ENCODE results near the gene TMA7B.

The TMA7B gene

GRCh38 chr22:39970742-39971141, 10.5 kb downstream of the TMA7B start:
- no peak overlapping the region for H3K4me3 ChIP-seq (ENCODE audit: low read length)
- no peak for TF ChIP-seq ZNF274 (IDR thresholded peaks at IDR 0.05; ENCODE audit: low read depth, low read length)

- no peak for TF ChIP-seq ZNF274 (IDR thresholded peaks at IDR 0.05; ENCODE audit: low read depth, low read length)
- H3K4me3 ChIP-seq (ENCODE audit: low read length): no peak overlapping the region
These were observed 12.4 kb downstream of the TMA7B start for GRCh38 chr22:39972641-39973040.

- H3K4me3 ChIP-seq (ENCODE audit: low read length): no peak overlapping the region
- TF ChIP-seq ZNF274 (IDR thresholded peaks at IDR 0.05; ENCODE audit: low read depth, low read length): no peak
These were observed 13.5 kb downstream of the TMA7B start for GRCh38 chr22:39973656-39974055.

- TF ChIP-seq ZNF274 (IDR thresholded peaks at IDR 0.05; ENCODE audit: low read depth, low read length): no peak
- H3K4me3 ChIP-seq (ENCODE audit: low read length): no peak overlapping the region
These were observed 13.9 kb downstream of the TMA7B start for GRCh38 chr22:39974065-39974464.

GRCh38 chr22:39979048-39979447, 18.9 kb downstream of the TMA7B start:
- no peak for TF ChIP-seq ZNF274 (IDR thresholded peaks at IDR 0.05; ENCODE audit: low read depth, low read length)
- no peak overlapping the region for H3K4me3 ChIP-seq (ENCODE audit: low read length)

- H3K4me3 ChIP-seq (ENCODE audit: low read length): no peak overlapping the region
- no peak for TF ChIP-seq ZNF274 (IDR thresholded peaks at IDR 0.05; ENCODE audit: low read depth, low read length)
These were observed 19.3 kb downstream of the TMA7B start for GRCh38 chr22:39979458-39979857.

GRCh38 chr22:39980596-39980995, 20.4 kb downstream of the TMA7B start:
- H3K4me3 ChIP-seq (ENCODE audit: low read length): no peak overlapping the region
- TF ChIP-seq ZNF274 (IDR thresholded peaks at IDR 0.05; ENCODE audit: low read depth, low read length): no peak

GRCh38 chr22:39983346-39983745, 23.1 kb downstream of the TMA7B start:
- no peak for TF ChIP-seq ZNF274 (IDR thresholded peaks at IDR 0.05; ENCODE audit: low read depth, low read length)
- no peak overlapping the region for H3K4me3 ChIP-seq (ENCODE audit: low read length)

DNA sequence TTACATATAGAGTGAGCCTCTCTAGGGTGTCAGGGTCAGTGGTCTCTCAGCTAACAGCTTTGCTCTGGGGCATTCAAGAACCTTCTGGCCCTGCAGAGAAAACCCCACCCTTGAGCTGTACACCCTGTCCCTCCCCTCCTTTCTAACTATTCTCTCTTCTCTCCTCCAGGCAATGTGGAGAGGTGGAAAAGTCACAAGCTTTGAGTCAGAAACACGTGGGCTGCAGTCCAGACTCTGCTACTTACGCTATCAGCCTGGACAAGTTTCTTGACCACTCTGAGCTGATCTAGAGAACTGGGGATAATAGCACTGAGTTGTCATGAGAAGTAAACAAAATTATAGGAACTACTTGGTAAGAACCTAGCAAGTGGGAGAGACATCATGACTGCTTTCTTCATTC, 23.8 kb downstream of the TMA7B start:
- no peak overlapping the region for H3K4me3 ChIP-seq (ENCODE audit: low read length)
- no peak for TF ChIP-seq ZNF274 (IDR thresholded peaks at IDR 0.05; ENCODE audit: low read depth, low read length)

- no peak for TF ChIP-seq ZNF274 (IDR thresholded peaks at IDR 0.05; ENCODE audit: low read depth, low read length)
- H3K4me3 ChIP-seq (ENCODE audit: low read length): no peak overlapping the region
These were observed 24.5 kb downstream of the TMA7B start for GRCh38 chr22:39984746-39985145.

DNA sequence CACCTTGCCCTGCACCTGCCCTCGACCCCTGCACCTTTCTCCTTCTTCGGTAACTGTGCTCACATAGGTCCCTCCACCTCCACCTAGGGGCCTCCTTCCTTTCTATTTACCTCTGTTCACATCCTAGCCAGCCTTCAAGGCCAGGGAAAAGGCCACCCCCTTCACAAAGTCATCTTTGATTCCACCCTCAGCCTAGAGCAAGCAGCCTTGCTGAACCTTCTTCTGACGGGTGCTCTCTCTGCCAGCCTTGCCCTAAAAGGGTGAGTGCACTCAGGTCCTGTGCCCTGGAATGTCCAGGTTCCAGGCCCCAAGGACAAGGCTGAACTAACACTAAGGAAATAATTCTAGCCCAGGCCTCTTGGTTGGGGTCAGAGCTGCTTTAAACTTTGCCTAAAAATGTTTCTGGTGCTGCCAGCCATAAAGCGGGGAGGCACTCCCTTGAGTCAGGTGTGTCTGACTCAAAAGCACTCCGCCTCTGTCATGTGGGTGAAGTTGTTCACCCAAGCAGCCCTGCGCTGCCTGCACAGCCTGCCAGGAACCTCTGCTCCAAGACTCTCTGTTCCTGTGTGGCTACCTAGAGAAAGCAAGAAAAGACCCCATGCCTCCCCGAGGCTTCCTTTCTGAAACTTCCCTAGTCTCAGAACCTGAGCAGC, 25.3 kb downstream of the TMA7B start:
- TF ChIP-seq ZNF274 (IDR thresholded peaks at IDR 0.05; ENCODE audit: low read depth, low read length): no peak
- H3K4me3 ChIP-seq (ENCODE audit: low read length): no peak overlapping the region

DNA sequence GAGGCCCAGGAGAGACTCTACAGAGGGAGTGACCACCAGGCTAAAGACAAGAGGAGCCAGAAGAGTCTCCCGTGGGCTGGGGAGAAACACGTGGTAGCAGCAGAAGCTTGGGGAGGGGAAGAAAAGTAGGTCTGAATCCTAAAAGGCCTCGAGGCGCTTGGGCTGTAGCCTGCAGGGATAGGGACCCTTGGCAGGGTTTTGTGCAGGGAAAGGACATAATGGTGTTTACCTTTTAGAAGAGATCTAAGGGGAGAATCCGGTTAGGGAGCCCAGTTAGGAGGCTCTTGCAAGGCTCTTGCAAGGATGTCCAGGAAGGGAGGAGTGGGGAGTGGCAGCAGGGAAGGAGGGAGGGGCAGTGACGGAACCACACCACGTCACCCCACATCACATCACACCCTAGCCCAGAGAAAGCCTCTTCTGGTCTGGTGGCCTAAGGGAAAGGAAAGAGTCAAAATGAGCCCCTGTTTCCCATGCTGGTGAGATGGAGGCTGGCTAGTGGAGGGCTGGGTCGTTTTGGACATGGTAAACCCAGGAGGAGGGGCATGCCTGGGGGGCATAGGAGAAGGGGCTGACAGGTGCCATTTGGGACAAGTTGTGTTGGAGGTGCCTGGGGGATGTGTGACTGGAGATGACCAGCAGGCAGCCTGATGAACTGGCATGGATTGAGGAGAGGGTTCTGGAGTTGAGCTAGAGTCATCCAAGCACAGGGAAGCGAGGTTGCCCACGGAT, 28.4 kb downstream of the TMA7B start:
- H3K4me3 ChIP-seq (ENCODE audit: low read length): no peak overlapping the region

DNA sequence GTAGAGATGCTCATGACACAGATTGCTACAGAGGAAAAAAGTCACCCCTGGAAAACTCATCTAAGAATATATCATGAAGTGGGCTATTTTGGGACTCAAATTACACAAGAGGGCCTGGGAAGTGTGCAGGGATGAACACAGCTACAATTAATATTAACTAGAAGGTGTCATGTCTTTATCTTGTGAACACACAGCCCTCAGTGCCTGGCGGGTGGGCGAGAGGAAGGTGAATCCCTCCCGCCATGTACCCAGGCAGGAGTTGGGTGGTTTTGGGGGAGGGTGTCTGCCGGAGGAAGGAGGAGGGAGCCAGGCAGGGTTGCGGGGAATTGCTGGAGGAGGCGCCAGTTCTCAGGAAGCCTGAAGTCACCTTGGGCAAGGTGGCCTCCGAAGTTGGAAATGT, 29.4 kb downstream of the TMA7B start:
- H3K4me3 ChIP-seq (ENCODE audit: low read length): no peak overlapping the region
- TF ChIP-seq ZNF274 (IDR thresholded peaks at IDR 0.05; ENCODE audit: low read depth, low read length): no peak

More for the DNA sequence above, 28.4 kb downstream of the TMA7B start:
- no peak for TF ChIP-seq ZNF274 (IDR thresholded peaks at IDR 0.05; ENCODE audit: low read depth, low read length)

DNA sequence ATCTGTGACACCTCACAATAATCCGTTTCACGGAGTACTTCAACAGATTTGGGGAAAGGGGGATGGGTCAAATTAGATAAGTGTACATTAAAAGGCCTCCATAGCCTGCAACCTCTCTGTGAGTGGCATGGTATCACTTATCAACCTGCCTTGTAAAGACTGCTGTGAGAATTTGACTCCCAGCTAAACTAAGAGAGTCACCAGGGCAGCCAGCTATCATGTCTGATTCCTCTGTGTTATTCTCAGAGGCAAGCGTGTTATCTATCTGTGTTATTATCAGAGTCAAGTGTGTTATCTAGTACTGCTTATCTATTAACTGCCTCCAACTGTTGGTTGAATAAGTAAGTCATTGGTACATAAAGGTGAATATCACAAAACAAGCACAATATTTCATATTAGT, 30.5 kb downstream of the TMA7B start:
- no peak for TF ChIP-seq ZNF274 (IDR thresholded peaks at IDR 0.05; ENCODE audit: low read depth, low read length)

DNA sequence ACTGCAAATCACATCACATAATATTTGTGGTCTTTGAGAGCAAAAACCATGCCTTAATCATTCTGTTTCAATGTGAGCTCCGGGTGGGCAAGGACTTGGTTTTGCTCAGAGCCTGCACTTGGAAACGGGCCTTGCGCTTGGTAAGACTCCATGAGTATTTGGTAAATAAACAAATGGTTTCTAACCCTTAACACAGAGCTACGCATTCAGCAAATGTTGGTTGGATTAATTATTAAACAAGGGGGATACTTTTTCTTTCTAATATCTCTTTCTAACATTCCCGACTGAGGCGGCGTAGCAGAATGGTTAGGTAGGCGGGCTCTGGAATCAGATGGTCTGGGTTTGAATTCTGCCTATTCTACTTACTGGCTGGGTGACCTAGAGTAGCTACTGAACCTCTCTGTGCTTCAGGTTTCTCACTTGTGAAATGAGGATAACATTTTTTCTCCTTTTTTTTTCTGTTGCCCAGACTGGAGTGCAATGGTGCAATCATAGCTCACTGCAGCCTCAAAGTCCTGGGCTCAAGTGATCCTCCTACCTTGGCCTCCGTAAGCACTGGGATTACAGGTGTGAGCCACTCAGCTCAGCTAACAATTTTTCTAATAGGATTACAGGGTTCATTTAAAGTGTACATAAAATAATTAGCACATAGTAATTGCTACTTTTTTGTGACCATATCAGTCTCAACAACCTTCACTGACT, 31.1 kb downstream of the TMA7B start:
- H3K4me3 ChIP-seq (ENCODE audit: low read length): no peak overlapping the region
- TF ChIP-seq ZNF274 (IDR thresholded peaks at IDR 0.05; ENCODE audit: low read depth, low read length): no peak

More for the DNA sequence above, 30.5 kb downstream of the TMA7B start:
- H3K4me3 ChIP-seq (ENCODE audit: low read length): no peak overlapping the region

Measured in GM08714 (cell line).